ENCODE results near the gene WNT10A. TPM values are rescaled to one million over a fixed set of nuclear protein-coding genes. Genes with fewer than 3 reads are reported as not detected.
A peak's percentile ranks its signal among the peaks of the same experiment; 100 is the strongest.

WNT10A gene
- total RNA-seq, 1 experiment from 2014 or later = 0.47 TPM

GRCh38 chr2:218878926-218879761 lies 1.5 kb upstream of the WNT10A start:
- H3K4me3 ChIP-seq (ENCODE audit: low read depth, low read length, poor library complexity, severe bottlenecking) = no peak overlapping the region
- peak; percentile 50 for DNase-seq (ENCODE audit: low spot score)
- peaks cover 25% of the 10 kb centered on the region for H3K27me3 ChIP-seq (replicated peaks; ENCODE audit: insufficient read depth, low read depth, low read length, poor library complexity)
- no TSS peak for BruUV-seq (replicated peaks)
- TF ChIP-seq EZH2 (IDR thresholded peaks at IDR 0.05; ENCODE audit: borderline replicate concordance, low read depth, low read length, poor library complexity, severe bottlenecking) (no peak), CTCF (conservative IDR thresholded peaks at IDR 0.05; ENCODE audit: low read depth, low read length) (no peak)
- H3K36me3 ChIP-seq (ENCODE audit: insufficient read depth, low read length, poor library complexity, severe bottlenecking) = no peaks in the 10 kb centered on the region
- intact Hi-C loops (cut with micrococcal nuclease; ENCODE audit: unreplicated experiment) = loop anchor here (10.0 kb wide), 1 partner anchor 246 kb away; no protein-coding TSS in a partner anchor
- no peaks in the 10 kb centered on the region for H3K9me3 ChIP-seq (ENCODE audit: low read depth, low read length, poor library complexity, severe bottlenecking)
- CTCF ChIA-PET = interaction anchor here (0.6 to 5.0 kb wide), 4 partner anchors 13 to 810 kb away, joined by 4 to 54 read pairs (median 4); partner anchors contain the start of gene RUFY4
- no peak overlapping the region for H3K27ac ChIP-seq (ENCODE audit: low read depth, low read length, poor library complexity, severe bottlenecking)
- POLR2A ChIA-PET (ENCODE audit: low non-redundant PET) = no interaction called here
- H3K4me1 ChIP-seq (ENCODE audit: insufficient read depth, low read length, poor library complexity, severe bottlenecking) = peaks cover 22% of the 10 kb centered on the region

DNA sequence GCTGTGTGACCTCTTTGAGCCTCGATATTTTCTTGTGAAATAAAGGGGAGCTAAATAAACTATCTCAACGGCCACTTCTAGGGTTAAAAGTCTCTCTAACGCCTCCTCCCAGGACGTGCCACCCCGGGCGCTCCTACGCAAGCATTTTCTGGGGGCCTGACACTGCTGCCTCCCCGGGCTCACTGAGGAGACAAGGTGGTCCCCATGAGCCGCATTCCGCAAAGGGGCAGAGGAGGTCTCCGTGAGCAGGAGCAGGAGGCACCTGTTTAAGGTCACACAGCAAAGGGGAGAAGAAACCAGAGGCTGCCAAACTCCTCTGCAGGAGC lies 913 bp upstream of the WNT10A start:
- ChIA-PET POLR2A (ENCODE audit: low non-redundant PET) (no interaction called here), CTCF (no interaction called here)
- no peaks in the 10 kb centered on the region for H3K36me3 ChIP-seq (ENCODE audit: insufficient read depth, low read length, poor library complexity, severe bottlenecking)
- no TSS peak for BruUV-seq (replicated peaks)
- no peak overlapping the region for H3K27ac ChIP-seq (ENCODE audit: low read depth, low read length, poor library complexity, severe bottlenecking)
- intact Hi-C loops (cut with micrococcal nuclease; ENCODE audit: unreplicated experiment) = loop anchor here (10.0 kb wide), 1 partner anchor 245 kb away; no protein-coding TSS in a partner anchor
- H3K4me3 ChIP-seq (ENCODE audit: low read depth, low read length, poor library complexity, severe bottlenecking) = no peak overlapping the region
- H3K27me3 ChIP-seq (replicated peaks; ENCODE audit: insufficient read depth, low read depth, low read length, poor library complexity) = peaks cover 19% of the 10 kb centered on the region
- no peak for DNase-seq (ENCODE audit: low spot score)
- peaks cover 22% of the 10 kb centered on the region for H3K4me1 ChIP-seq (ENCODE audit: insufficient read depth, low read length, poor library complexity, severe bottlenecking)
- H3K9me3 ChIP-seq (ENCODE audit: low read depth, low read length, poor library complexity, severe bottlenecking) = no peaks in the 10 kb centered on the region
- TF ChIP-seq EZH2 (IDR thresholded peaks at IDR 0.05; ENCODE audit: borderline replicate concordance, low read depth, low read length, poor library complexity, severe bottlenecking) = no peak
- no peak for TF ChIP-seq CTCF (conservative IDR thresholded peaks at IDR 0.05; ENCODE audit: low read depth, low read length)

- peaks cover 7% of the 10 kb centered on the region for H3K27me3 ChIP-seq (replicated peaks; ENCODE audit: insufficient read depth, low read depth, low read length, poor library complexity)
- H3K36me3 ChIP-seq (ENCODE audit: insufficient read depth, low read length, poor library complexity, severe bottlenecking) = no peaks in the 10 kb centered on the region
- H3K9me3 ChIP-seq (ENCODE audit: low read depth, low read length, poor library complexity, severe bottlenecking) = no peaks in the 10 kb centered on the region
- BruUV-seq (replicated peaks) = no TSS peak
- peak overlapping the region; percentile 39 for H3K4me3 ChIP-seq (ENCODE audit: low read depth, low read length, poor library complexity, severe bottlenecking)
- H3K27ac ChIP-seq (ENCODE audit: low read depth, low read length, poor library complexity, severe bottlenecking) = no peak overlapping the region
- DNase-seq (ENCODE audit: low spot score) = no peak
- H3K4me1 ChIP-seq (ENCODE audit: insufficient read depth, low read length, poor library complexity, severe bottlenecking) = peaks cover 22% of the 10 kb centered on the region
- intact Hi-C loops (cut with micrococcal nuclease; ENCODE audit: unreplicated experiment) = no loop called here
- no peak for TF ChIP-seq CTCF (conservative IDR thresholded peaks at IDR 0.05; ENCODE audit: low read depth, low read length)
- TF ChIP-seq EZH2 (IDR thresholded peaks at IDR 0.05; ENCODE audit: borderline replicate concordance, low read depth, low read length, poor library complexity, severe bottlenecking) = no peak
- ChIA-PET POLR2A (ENCODE audit: low non-redundant PET) (no interaction called here), CTCF (interaction anchor here (1.4 kb wide), 1 partner anchor 17 kb away, joined by 9 read pairs; no protein-coding TSS in a partner anchor)
Observed at GRCh38 chr2:218880859-218881594, 375 bp downstream of the WNT10A start.

Measured in A673 (cell line).